ENCODE measurements around the gene DYSF.

Gene DYSF

GRCh38 chr2:71496156-71496770 lies 42.9 kb downstream of the DYSF start:
- TF ChIP-seq TAF1 (IDR thresholded peaks at IDR 0.05; ENCODE audit: borderline replicate concordance, insufficient read depth, low read length) (no peak), FOXP2 (optimal IDR thresholded peaks at IDR 0.05; ENCODE audit: borderline replicate concordance, extremely low read depth, extremely low read length, insufficient read depth) (no peak), POLR2AphosphoS5 (IDR thresholded peaks at IDR 0.05; ENCODE audit: low read depth, low read length) (no peak), SIN3A (IDR thresholded peaks at IDR 0.05; ENCODE audit: borderline replicate concordance, insufficient read depth, low read length) (no peak)
- TF ChIP-seq, protein P1, sequence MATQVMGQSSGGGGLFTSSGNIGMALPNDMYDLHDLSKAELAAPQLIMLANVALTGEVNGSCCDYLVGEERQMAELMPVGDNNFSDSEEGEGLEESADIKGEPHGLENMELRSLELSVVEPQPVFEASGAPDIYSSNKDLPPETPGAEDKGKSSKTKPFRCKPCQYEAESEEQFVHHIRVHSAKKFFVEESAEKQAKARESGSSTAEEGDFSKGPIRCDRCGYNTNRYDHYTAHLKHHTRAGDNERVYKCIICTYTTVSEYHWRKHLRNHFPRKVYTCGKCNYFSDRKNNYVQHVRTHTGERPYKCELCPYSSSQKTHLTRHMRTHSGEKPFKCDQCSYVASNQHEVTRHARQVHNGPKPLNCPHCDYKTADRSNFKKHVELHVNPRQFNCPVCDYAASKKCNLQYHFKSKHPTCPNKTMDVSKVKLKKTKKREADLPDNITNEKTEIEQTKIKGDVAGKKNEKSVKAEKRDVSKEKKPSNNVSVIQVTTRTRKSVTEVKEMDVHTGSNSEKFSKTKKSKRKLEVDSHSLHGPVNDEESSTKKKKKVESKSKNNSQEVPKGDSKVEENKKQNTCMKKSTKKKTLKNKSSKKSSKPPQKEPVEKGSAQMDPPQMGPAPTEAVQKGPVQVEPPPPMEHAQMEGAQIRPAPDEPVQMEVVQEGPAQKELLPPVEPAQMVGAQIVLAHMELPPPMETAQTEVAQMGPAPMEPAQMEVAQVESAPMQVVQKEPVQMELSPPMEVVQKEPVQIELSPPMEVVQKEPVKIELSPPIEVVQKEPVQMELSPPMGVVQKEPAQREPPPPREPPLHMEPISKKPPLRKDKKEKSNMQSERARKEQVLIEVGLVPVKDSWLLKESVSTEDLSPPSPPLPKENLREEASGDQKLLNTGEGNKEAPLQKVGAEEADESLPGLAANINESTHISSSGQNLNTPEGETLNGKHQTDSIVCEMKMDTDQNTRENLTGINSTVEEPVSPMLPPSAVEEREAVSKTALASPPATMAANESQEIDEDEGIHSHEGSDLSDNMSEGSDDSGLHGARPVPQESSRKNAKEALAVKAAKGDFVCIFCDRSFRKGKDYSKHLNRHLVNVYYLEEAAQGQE (IDR thresholded peaks at IDR 0.05; ENCODE audit: insufficient read depth in 1 of 2, low read depth in 2 of 2, low read length in 2 of 2), result no peak

- no peak for TF ChIP-seq FOXP2 (optimal IDR thresholded peaks at IDR 0.05; ENCODE audit: borderline replicate concordance, extremely low read depth, extremely low read length, insufficient read depth)
- TF ChIP-seq SIN3A (IDR thresholded peaks at IDR 0.05; ENCODE audit: borderline replicate concordance, insufficient read depth, low read length), result no peak
- TF ChIP-seq POLR2AphosphoS5 (IDR thresholded peaks at IDR 0.05; ENCODE audit: low read depth, low read length), result no peak
- TF ChIP-seq, protein P1 (IDR thresholded peaks at IDR 0.05; ENCODE audit: insufficient read depth in 1 of 2, low read depth in 2 of 2, low read length in 2 of 2), result no peak
- TF ChIP-seq TAF1 (IDR thresholded peaks at IDR 0.05; ENCODE audit: borderline replicate concordance, insufficient read depth, low read length), result no peak
These were observed 44.9 kb downstream of the DYSF start for GRCh38 chr2:71498261-71498701.

DNA sequence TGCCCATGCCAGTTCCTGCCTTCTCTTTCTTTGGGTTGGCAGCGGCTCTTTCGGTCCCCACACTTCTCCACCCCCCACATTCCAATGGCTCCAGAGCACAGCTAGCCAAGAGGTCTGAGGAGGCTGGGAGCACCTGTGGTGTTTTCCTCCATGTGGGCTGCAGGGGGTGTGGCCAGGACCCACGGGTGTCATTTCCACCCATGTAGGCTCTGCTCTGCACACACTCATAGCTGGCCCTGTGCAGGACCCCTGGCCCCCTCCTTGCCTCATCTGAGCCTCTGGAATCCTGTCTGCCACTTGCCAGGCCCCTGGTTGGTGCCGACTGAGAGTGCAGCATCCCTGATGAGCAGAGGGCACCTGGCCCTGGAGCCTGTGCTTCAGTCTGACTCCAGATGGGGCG lies 46.3 kb downstream of the DYSF start:
- TF ChIP-seq TAF1 (IDR thresholded peaks at IDR 0.05; ENCODE audit: borderline replicate concordance, insufficient read depth, low read length) (no peak), SIN3A (IDR thresholded peaks at IDR 0.05; ENCODE audit: borderline replicate concordance, insufficient read depth, low read length) (no peak), POLR2AphosphoS5 (IDR thresholded peaks at IDR 0.05; ENCODE audit: low read depth, low read length) (no peak), FOXP2 (optimal IDR thresholded peaks at IDR 0.05; ENCODE audit: borderline replicate concordance, extremely low read depth, extremely low read length, insufficient read depth) (no peak)
- TF ChIP-seq, protein P1 (IDR thresholded peaks at IDR 0.05; ENCODE audit: insufficient read depth in 1 of 2, low read depth in 2 of 2, low read length in 2 of 2), result no peak

DNA sequence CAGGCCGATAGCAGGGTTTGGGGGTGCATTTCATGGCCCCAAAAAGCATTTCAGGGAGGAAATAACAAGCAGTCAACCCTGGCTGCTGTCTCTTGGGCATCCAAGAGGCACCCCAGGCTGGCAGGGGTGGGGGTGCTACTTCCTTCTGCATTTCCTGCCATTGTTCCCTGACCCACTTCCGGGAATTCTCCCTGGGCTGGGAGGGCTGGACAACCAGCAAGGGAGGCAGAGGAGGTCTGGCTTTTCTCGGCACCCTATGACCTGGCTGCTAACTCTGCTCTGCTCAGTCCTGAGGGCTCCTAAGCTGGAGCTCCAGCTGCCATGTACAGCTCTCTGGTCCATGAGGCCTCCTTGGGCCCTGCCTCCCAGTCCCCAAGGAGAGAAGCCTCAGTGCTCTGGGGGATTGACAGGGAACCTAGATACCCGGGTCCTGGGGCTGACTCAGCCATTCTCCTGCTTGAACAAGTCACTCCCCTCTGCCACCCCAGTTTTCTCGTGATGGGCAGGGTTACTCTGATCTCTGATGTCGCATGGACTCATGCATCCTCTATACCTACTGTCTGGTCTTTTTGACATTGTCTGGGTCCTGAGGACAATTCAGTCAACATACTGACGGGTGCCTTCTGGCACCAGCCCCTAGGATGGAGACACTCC lies 47.2 kb downstream of the DYSF start:
- TF ChIP-seq SIN3A (IDR thresholded peaks at IDR 0.05; ENCODE audit: borderline replicate concordance, insufficient read depth, low read length), result no peak
- no peak for TF ChIP-seq POLR2AphosphoS5 (IDR thresholded peaks at IDR 0.05; ENCODE audit: low read depth, low read length)
- TF ChIP-seq TAF1 (IDR thresholded peaks at IDR 0.05; ENCODE audit: borderline replicate concordance, insufficient read depth, low read length), result no peak
- TF ChIP-seq FOXP2 (optimal IDR thresholded peaks at IDR 0.05; ENCODE audit: borderline replicate concordance, extremely low read depth, extremely low read length, insufficient read depth), result no peak
- TF ChIP-seq, protein P1 (IDR thresholded peaks at IDR 0.05; ENCODE audit: insufficient read depth in 1 of 2, low read depth in 2 of 2, low read length in 2 of 2), result no peak

Data from PFSK-1 (cell line).